Activated gamma-delta T cell treated with Interleukin-2 at 50 U/mL for 16 hours (primary cell): ENCODE data around the gene C10orf143.
"Not testable (repeated sequence)": the region's sequence is repeated elsewhere in the genome, so short reads cannot be mapped to it uniquely, and the experiment has no call there.

Experiments
- DNase-seq: peaks from one replicate; pipeline ENCODE4 v3.0.0-alpha.2; 2020

Gene C10orf143

DNA sequence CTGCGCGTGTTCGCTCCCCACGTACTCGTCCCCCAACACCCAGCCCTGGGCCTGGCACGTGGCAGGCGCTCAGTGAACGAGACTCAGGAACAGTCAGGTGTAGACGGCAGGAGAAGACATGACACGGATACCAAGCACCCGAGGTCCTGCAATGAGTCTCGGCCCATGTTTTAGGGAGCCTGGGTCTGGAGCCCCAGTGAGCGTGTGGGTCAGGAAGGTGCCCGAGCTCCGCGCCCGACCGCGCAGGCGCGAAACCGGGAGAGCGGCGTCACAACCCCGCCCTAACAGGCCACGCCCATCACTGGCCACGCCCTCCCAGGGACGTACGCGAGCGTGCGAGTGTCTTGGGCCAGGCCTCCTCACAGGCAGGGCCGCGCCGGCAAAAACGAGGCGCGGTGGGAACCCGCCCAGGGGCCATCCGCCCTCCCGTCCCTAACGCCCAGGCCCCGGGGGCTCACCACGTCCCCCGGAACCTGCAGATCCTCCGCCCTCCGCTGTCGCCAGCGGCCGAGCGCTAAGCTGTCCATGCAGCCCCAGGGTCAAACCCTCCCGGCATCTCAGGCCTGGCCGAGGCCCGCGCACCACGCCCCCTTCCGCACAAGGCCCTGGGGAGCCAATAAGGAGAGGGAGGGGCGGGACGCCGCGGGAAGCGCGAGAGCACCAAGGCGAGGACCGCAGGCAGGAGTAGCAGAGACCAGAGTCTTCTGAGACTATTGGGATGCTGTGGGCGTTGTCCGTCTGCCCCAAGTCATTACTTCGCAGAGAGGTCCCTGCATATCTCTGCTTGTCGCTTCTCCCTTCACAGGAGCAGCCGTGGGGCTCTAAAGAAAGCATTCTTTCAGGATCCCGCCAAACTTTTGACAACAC, at the start of gene C10orf143:
Gene C10orf143 (minus strand): TSS at position 585 of the 867 bp plus-strand sequence. CDS start 58 bp downstream, at position 527.
- peak; percentile 98 for DNase-seq

DNA sequence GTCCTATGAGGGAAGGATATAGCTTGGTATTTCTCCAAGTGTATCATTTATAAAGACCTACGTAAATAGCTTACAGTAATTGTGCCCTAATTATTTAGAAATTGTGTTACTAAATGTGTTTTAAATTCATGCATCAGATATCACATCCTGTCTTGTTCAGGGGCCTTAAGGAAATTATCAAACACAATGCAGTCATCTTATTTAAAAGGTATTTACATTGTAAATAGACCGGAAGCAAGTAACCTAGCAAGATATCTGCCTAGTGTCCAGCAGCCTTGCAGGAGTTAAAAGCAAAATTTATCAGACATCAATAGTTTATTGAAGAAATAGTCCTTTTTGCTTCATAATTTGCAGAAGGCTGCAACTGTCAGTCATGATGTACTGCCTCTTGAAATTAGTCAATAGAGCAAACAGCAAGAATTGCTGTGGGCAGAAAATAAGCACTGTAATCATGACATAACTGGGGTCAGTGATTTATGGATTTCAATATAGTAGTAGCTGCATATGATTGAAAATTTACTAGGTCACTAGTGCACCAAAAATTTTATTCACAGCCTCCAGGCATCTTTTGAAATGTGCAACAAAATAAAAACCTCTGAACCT, 48.7 kb upstream of the C10orf143 start:
- no peak for DNase-seq

DNA sequence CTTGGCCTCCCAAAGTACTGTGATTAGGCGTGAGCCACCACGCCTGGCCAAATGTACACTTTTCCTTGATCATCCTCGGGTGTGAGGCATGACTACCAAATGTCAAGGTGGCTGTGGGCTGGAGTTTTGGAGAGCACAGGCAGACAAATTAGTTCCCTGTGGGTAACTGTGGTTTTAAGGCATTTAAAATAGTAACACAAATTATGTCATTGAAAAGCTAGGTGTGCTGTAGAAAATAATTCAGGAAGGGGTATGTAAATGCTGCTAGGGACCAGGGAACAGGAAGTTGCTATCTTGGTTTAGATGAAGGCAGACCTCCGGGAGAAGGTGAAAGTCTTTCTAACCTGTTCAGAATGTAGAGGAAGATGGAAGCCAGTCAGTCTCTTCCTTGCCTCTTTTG, 35.4 kb upstream of the C10orf143 start:
- DNase-seq, result no peak

DNA sequence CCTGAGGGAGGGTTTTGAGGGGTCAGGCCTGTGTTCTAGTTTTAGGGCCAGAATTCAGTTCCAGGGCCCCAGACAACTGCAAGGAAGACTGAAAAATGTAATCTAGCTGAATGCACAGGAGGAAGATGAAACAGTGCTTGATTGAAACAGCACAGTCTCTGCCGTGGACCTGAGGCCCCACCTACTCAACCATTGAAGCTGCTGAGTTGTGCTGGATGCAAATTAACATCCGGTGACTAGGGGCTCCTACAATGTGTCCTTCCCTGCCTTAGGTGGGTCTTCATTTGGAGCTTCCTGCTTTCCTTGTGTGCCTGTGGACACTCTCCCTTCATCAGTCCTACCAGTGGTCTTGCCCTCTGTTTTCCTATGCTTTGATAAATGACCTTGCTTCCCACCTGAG, 31.2 kb upstream of the C10orf143 start:
- DNase-seq, result no peak

DNA sequence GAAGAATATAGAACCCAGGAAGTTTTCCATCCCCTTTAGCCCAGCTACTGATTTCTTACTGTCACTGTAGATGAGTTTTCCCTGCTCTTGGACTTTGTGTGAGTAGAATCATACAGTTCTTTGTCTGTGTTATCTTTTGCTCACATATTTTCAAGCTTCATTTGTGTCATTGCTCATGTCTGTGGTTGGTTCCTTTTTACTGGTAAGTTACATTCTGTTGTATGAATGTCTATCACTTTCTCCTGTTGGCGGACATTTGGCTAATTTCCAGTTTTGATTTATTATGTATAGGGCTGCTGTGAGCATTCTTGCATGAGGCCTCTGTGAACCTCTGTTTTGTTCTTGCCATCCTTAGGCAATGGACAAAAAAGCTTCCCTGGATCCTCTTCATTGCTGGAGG, 30.8 kb upstream of the C10orf143 start:
- DNase-seq, result no peak

DNA sequence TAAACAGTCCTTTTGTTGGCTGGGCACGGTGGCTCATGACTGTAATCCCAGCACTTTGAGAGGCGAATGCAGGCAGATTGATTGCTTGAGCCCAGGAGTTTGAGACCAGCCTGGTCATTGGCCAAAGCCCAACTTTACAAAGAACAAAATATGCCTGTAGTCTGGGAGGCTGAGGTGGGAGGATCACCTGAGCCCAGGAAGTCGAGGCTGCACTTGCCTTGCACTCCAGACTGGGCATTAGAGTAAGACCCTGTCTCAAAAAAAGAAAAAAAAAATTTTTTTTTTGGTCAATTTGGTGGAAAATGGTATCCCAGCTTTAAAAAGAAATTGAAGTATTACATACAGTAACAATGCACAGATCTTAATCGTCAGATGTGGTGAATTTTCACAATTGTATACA, 30.4 kb upstream of the C10orf143 start:
- DNase-seq, result no peak

DNA sequence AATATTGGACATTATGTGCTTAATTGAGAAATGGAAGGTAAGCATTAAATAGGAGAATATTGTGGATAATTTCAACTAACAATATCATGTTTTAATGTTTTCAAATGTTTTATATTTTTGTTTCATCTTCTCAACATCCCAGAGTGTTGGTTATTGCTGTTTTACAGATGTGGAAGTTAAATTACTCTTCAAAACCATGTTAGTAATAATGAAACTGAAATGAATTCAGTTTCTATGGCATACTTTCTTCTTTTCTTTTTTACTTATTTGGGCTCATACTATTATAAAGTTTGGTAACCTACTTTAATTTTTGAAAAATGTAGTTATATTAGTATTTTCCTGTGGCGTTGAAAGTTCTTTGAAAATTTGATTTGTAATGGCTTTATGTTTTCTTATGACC, 29.8 kb upstream of the C10orf143 start:
- DNase-seq, result no peak

DNA sequence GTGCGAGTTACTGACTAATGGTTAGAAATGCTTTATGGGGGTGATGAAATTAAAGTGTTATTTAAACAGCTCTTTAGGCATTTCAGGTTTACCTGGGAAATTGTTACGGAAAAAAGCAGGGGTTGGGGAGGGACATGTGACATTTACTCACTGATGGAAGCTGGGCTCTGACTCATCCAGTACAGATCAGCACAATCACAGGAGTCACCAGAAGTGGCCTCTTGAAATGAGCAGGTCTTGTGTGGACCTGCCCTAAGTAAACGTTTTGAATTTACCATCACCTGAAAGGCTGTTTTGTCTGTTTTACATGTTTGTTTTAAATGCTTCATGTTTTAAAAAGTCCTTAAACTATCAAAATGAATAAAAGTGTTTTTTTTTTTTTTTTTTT, 27.8 kb upstream of the C10orf143 start:
- no peak for DNase-seq

DNA sequence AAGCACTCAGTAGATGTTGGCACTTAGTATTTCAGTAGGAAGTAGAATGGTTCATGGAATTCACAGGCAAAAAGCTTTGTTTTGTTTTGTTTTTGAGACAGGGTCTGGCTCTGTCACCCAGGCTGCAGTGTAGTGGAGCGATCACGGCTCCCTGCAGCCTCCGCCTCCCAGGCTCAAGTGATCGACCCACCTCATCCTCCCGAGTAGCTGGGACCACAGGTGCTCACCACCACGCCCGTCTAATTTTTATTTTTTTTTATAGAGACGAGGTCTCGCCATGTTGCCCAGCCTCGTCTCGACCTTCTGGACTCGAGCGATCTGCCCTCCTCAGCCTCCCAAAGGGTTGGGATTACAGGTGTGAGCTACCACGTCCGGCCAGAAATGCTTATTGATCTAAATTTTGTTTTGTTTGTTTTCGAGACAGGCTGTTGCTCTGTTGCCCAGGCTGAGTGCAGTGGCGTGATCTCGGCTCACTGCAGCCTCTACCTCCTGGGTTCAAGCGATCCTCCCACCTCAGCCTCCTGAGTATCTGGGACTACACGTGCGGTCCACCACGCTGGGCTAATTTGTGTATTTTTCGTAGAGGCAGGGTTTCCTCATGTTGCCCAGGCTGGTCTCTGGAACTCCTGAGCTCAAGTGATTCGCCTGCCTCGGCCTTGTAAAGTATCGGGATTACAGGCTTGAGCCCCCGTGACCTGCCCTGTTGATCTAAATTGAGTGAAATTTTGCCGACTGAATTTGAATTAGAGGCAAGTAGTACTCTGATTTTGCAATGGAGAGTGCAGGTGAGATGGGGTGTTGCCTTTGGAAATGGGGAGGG, 27.2 kb upstream of the C10orf143 start:
- DNase-seq, result no peak

DNA sequence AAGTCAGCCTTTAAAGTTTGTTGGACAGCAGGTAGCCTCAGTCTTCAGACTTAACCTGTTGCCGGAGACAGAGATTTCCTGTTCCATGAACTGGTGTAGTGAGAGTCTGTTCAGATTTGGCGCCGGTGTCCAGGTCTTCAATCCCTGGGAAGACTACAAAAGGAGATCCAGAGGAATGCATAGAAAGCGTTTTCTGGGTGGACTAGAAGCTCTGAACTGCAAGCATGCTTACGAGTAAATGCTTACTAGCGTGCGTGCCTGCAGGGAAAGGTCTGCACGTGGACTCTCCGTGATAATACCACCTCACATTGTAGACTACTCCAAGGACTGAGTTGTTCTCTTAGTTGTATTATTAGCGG, 26.4 kb upstream of the C10orf143 start:
- no peak for DNase-seq

DNA sequence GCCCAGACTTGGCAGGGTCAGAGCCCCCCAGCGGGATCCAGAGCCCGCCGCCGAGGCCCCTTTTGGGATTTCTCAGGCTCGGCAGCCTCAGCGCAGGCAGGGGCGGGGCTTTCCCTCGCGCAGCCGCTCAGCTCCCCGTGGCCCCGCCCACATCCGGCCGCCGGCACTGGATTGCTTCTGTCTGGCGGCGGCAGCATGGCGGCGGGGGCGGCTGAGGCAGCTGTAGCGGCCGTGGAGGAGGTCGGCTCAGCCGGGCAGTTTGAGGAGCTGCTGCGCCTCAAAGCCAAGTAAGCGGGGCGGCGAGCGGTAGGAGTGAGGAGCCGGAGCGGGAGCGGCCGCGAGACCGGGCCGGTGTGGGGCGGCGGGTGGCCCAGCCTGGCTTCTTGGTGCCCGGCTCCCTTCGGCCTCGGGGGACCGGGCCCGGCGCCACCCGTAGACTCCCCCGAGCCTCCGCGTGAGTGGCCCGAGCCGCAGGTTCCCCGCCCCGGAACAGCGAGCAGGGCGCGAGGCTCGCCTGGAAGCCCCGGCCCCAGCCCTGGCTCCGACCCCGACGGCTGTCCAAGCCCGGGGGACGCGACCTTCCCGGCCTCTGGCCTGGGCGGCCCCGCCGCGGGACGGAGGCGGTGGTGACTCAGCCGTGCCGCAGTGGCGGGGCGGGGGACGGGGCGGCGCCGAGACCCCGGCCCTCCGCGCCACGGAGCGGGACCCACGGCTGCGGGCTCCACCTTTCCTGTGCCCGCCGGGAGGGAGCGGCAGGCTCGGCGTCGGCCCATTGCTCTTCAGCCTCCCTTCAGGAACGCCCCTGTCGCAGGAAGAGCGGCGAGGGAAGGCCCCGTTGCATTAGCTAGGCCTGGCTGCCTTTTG, 25.8 kb upstream of the C10orf143 start, which contains the start of gene GLRX3:
Gene GLRX3 (plus strand): TSS at position 166 of the 864 bp plus-strand sequence. CDS start 30 bp downstream, at position 196.
- DNase-seq, result peak; percentile 87

DNA sequence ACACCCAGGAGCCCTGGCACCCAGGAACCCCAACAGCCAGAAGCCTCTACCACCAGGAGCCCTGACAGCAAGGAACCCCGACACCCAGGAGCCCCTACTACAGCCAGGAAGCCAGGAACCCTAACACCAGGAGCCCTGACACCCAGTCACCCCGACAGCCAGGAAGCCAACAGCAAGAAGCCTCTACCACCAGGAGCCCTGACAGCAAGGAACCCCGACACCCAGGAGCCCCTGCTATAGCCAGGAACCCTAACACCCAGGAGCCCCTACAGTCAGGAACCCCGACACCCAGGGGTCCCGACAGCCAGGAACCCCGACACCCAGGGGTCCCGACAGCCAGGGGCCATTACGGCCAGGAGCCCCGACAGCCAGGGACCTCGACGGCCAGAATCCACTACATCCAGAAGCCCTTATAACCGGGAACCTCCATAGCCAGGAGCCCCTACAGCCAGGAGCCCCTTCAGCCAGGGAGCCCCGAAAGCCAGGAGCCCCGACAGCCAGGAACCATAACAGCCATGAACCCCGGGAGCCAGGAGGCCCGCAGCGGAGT, 25.1 kb upstream of the C10orf143 start:
- no peak for DNase-seq

DNA sequence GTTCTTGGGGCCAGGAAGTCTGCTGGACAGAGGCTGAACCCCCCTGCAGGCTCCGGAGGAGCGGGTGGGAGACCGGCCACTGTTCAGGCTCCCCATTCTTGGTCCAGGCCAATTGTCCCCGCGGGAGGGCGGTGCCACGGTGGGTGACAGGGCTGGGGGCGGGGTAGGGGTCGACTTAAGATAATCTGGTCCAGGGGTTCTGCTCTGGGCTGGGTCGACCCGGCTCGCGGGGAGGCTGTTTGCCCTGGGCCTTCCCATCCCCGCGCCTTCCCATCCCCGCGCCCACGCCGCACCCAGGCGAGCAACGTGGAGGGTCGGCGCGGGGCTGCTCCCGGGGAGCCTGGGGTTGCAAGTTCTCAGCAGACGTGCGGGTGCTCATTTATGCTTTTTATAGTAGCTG, 18.3 kb upstream of the C10orf143 start:
- no peak for DNase-seq

DNA sequence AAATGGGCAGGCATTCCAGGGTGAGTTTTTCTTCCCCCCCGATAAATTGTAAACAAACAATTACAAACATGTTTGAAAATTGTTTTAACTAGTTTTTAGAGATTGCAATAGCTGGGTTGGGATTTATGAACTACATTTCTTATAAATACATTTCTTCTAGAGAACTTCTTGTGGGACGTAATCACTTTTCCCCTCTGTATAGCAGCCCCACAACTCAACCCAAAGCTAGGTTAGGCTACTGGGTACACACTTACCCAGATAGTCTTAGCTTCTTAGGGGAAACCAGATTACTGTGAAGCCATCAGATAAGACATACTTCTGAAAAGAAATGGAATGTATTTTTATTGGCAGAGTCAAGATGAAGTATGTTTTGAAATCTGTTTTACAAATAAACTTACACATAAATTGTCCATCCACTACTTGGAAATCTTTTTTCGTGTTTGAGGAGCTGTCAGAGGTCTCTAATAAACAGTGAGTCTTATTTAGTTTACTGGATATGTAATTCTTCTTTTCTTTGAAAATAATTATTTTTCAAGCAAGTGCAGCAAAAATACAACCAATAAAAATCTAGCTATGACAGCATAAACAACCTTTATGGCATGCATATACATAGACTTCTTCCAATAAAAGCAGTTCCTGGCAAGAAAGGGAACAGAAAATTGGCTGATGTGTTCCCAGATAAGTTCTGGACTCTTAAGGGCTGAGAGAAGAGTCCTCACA, 17.6 kb upstream of the C10orf143 start:
- no peak for DNase-seq

DNA sequence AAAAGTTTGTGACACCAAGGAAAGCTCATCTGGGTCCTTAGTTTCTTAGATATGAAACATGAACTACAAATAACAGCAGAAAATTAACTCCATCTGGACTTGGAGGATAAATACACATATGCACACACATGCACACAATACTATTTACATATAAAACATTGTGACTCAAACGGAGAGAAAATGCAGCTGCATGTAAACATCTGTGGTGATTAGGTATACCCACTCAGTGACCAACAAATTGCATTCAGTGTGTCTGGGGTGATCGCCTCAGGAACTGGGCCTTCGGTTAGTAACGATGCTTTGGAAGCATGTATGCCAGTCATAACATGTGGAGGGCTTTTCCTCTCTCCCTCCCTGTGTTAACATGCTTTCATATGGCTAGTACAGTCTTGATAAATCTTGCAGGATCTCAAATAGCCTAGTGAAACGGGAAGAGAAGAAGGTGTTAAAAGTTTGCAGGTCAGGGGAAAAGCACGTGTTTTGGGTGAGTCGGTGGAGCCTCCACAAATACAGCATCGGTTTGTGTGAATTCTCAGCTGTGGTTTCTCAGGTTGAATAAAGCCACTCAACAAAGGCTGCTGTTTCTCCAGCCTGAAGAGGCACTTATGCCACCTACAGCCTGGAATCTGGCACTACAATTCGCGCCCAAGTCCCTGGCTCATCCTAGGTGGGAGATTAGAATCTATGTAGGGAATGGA, 16.9 kb upstream of the C10orf143 start:
- peak; percentile 51 for DNase-seq

DNA sequence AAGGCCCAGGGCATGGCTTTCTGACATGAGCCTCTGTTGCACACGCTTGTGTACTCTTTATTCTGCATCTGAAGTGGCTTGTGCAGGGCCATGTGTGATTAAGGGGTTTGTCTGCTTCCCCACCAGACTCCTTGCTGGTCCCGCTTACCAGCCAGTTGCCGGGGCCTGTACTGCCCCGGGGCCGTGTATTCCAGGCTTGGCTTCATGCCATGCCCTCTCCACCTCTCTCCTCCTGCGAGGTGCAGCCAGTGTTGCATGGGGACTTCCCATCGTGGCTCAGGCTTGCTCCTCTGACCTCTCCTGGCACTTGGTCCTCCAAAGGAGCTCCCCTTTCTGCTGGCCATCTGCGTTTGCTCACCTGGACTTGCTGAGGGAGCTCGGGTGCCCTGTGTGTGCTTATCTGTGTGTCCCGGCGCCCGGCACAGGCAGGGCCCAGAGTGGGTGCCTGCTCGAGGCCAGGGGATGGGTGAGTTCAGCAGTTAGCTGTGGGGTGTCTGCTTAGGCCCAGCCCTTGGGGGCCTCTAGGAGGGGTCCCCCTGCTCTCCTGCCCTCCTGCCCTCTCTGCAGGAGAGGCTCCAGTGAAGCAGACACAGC, 11.0 kb upstream of the C10orf143 start:
- no peak for DNase-seq

DNA sequence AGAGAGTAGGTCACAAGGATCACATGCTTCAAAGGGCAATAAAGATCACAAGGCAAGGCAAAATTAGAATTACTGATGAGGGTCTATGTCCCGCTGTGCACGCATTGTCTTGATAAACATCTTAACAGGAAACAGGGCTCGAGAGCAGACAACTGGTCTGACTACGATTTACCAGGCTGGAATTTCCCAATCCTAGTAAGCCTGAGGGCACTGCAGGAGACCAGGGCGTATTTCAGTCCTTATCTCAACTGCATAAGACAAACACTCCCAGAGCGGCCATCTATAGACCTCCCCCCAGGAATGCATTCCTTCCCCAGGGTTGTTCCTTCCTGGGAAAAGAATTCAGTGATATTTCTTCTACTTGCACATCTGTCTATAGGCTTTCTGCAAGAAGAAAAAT, 6.9 kb upstream of the C10orf143 start:
- not testable (repeated sequence) for DNase-seq

DNA sequence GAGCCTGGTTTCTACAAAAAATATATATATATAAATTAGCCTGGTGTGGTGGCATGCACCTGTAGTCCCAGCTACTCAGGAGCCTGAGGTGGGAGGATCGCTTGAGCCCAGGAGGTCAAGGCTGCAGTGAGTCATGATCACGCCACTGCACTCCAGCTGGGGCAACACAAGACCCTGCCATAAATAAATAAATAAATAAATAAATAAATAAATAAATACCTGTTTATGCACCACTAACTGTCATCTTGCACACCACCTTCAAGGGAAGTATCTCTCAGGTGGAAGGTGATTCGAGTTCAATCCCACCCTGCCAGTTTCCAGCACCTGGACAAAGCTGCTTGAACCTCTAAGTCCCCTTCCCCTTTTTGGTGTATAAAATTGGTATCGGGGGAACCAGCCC, 6.3 kb upstream of the C10orf143 start:
- not testable (repeated sequence) for DNase-seq

DNA sequence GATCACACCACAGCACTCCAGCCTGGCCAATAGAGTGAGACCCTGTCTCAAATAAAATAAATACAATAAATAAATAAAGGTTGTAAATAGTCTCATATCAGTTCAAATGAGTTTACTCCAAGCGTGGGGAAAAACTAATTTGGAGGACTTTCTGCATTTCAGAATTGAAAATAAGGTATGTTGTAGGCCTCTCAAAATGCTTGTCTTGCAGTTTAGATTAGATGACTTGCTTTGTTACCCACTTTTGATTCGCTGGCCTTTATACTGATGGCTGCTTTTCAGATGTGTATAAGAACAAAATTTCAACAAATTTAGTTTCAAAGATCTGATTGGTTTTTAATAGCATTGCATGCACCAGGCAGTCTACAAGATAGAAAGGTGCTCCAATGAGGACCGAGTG, 2.2 kb upstream of the C10orf143 start:
- DNase-seq, result no peak

DNA sequence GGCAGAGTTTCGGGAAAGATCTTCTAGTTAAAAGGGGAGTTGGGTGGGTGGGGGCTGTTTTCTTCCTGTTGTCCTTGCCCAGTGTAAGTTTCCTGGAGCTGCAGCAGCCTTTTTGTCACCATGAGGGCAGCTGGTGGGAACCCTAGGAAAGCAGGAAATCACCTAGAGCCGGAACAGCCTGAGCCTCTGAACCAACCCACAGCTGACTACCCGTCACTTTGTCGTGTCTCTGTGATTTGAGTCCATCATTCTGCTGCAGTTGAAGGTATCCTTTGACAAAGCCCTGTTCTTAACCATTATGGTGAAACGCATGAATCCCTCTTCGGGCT, 1.2 kb upstream of the C10orf143 start:
- no peak for DNase-seq
